Measurements from ENCODE around the gene SPATA20.

The SPATA20 gene

GRCh38 chr17:50558941-50559614 is 12.1 kb downstream of the SPATA20 start:
- Histone ChIP-seq H3K9me3 (ENCODE audit: control insufficient read depth, low read length) (no peaks in the 10 kb centered on the region), H3K4me3 (ENCODE audit: insufficient read depth, low read depth, low read length) (peak overlapping the region; percentile 58), H3K27ac (ENCODE audit: insufficient read depth, low read depth, low read length, poor library complexity, severe bottlenecking) (no peak overlapping the region), H3K4me1 (ENCODE audit: control insufficient read depth, insufficient read depth, low read length) (peaks cover 44% of the 10 kb centered on the region), H3K27me3 (ENCODE audit: control insufficient read depth, insufficient read depth, low read length, poor library complexity, severe bottlenecking) (peaks cover 61% of the 10 kb centered on the region), H3K36me3 (ENCODE audit: control insufficient read depth, insufficient read depth, low read length) (no peaks in the 10 kb centered on the region)
- WGBS, 2 experiments: 1% methylated on average over 55 of the region's 55 CpGs

GRCh38 chr17:50559674-50560184 is 12.8 kb downstream of the SPATA20 start:
- Histone ChIP-seq H3K4me1 (ENCODE audit: control insufficient read depth, insufficient read depth, low read length) (peaks cover 51% of the 10 kb centered on the region), H3K4me3 (ENCODE audit: insufficient read depth, low read depth, low read length) (peak overlapping the region; percentile 58), H3K27me3 (ENCODE audit: control insufficient read depth, insufficient read depth, low read length, poor library complexity, severe bottlenecking) (peaks cover 68% of the 10 kb centered on the region), H3K27ac (ENCODE audit: insufficient read depth, low read depth, low read length, poor library complexity, severe bottlenecking) (peak overlapping the region; percentile 75), H3K36me3 (ENCODE audit: control insufficient read depth, insufficient read depth, low read length) (no peaks in the 10 kb centered on the region), H3K9me3 (ENCODE audit: control insufficient read depth, low read length) (no peaks in the 10 kb centered on the region)
- 1% methylated on average over 27 of the region's 27 CpGs for WGBS, 2 experiments

GRCh38 chr17:50560185-50560824 is 13.3 kb downstream of the SPATA20 start, which contains the start of gene CACNA1G:
Gene CACNA1G, plus strand, starts transcription at chr17:50560715. Its CDS starts 745 bp downstream, at chr17:50561460.
- WGBS, 2 experiments: 0% methylated on average over 56 of the region's 56 CpGs
- Histone ChIP-seq H3K9me3 (ENCODE audit: control insufficient read depth, low read length) (no peaks in the 10 kb centered on the region), H3K27ac (ENCODE audit: insufficient read depth, low read depth, low read length, poor library complexity, severe bottlenecking) (peak within 1 kb of the TSS; percentile 75), H3K4me1 (ENCODE audit: control insufficient read depth, insufficient read depth, low read length) (peaks cover 57% of the 10 kb centered on the region), H3K4me3 (ENCODE audit: insufficient read depth, low read depth, low read length) (peak within 1 kb of the TSS; percentile 58), H3K36me3 (ENCODE audit: control insufficient read depth, insufficient read depth, low read length) (no peaks in the 10 kb centered on the region), H3K27me3 (ENCODE audit: control insufficient read depth, insufficient read depth, low read length, poor library complexity, severe bottlenecking) (peaks cover 69% of the 10 kb centered on the region)

GRCh38 chr17:50560931-50561745 is 14.2 kb downstream of the SPATA20 start:
- no peaks in the 10 kb centered on the region for H3K9me3 ChIP-seq (ENCODE audit: control insufficient read depth, low read length)
- no peaks in the 10 kb centered on the region for H3K36me3 ChIP-seq (ENCODE audit: control insufficient read depth, insufficient read depth, low read length)
- peak overlapping the region; percentile 58 for H3K4me3 ChIP-seq (ENCODE audit: insufficient read depth, low read depth, low read length)
- no peak overlapping the region for H3K27ac ChIP-seq (ENCODE audit: insufficient read depth, low read depth, low read length, poor library complexity, severe bottlenecking)
- H3K27me3 ChIP-seq (ENCODE audit: control insufficient read depth, insufficient read depth, low read length, poor library complexity, severe bottlenecking): peaks cover 69% of the 10 kb centered on the region
- H3K4me1 ChIP-seq (ENCODE audit: control insufficient read depth, insufficient read depth, low read length): peaks cover 64% of the 10 kb centered on the region
- 0% methylated on average over 88 of the region's 88 CpGs for WGBS, 2 experiments

- Histone ChIP-seq H3K9me3 (ENCODE audit: control insufficient read depth, low read length) (no peaks in the 10 kb centered on the region), H3K27ac (ENCODE audit: insufficient read depth, low read depth, low read length, poor library complexity, severe bottlenecking) (no peak overlapping the region), H3K36me3 (ENCODE audit: control insufficient read depth, insufficient read depth, low read length) (no peaks in the 10 kb centered on the region), H3K4me1 (ENCODE audit: control insufficient read depth, insufficient read depth, low read length) (peaks cover 70% of the 10 kb centered on the region), H3K27me3 (ENCODE audit: control insufficient read depth, insufficient read depth, low read length, poor library complexity, severe bottlenecking) (peaks cover 69% of the 10 kb centered on the region), H3K4me3 (ENCODE audit: insufficient read depth, low read depth, low read length) (peak overlapping the region; percentile 58)
- 0% methylated on average over 21 of the region's 27 CpGs for WGBS, 2 experiments
These were observed 14.8 kb downstream of the SPATA20 start for GRCh38 chr17:50561746-50562141.

GRCh38 chr17:50562242-50563091 is 15.5 kb downstream of the SPATA20 start:
- WGBS, 2 experiments: 3 to 5% methylated on average over 22 of the region's 22 CpGs

GRCh38 chr17:50563092-50563511 is 16.1 kb downstream of the SPATA20 start:
- peaks cover 62% of the 10 kb centered on the region for H3K27me3 ChIP-seq (ENCODE audit: control insufficient read depth, insufficient read depth, low read length, poor library complexity, severe bottlenecking)
- 33 to 34% methylated on average over 4 of the region's 4 CpGs for WGBS, 2 experiments
- H3K4me1 ChIP-seq (ENCODE audit: control insufficient read depth, insufficient read depth, low read length): peaks cover 63% of the 10 kb centered on the region

More at GRCh38 chr17:50562242-50563091, 15.5 kb downstream of the SPATA20 start:
- no peaks in the 10 kb centered on the region for H3K36me3 ChIP-seq (ENCODE audit: control insufficient read depth, insufficient read depth, low read length)
- H3K9me3 ChIP-seq (ENCODE audit: control insufficient read depth, low read length): no peaks in the 10 kb centered on the region
- peak overlapping the region; percentile 31 for H3K4me3 ChIP-seq (ENCODE audit: insufficient read depth, low read depth, low read length)
- H3K27me3 ChIP-seq (ENCODE audit: control insufficient read depth, insufficient read depth, low read length, poor library complexity, severe bottlenecking): peaks cover 68% of the 10 kb centered on the region
- H3K4me1 ChIP-seq (ENCODE audit: control insufficient read depth, insufficient read depth, low read length): peaks cover 70% of the 10 kb centered on the region
- no peak overlapping the region for H3K27ac ChIP-seq (ENCODE audit: insufficient read depth, low read depth, low read length, poor library complexity, severe bottlenecking)

GRCh38 chr17:50564916-50565315 is 17.9 kb downstream of the SPATA20 start:
- Histone ChIP-seq H3K27ac (ENCODE audit: insufficient read depth, low read depth, low read length, poor library complexity, severe bottlenecking) (no peak overlapping the region), H3K9me3 (ENCODE audit: control insufficient read depth, low read length) (no peaks in the 10 kb centered on the region), H3K4me3 (ENCODE audit: insufficient read depth, low read depth, low read length) (no peak overlapping the region), H3K4me1 (ENCODE audit: control insufficient read depth, insufficient read depth, low read length) (peaks cover 60% of the 10 kb centered on the region), H3K36me3 (ENCODE audit: control insufficient read depth, insufficient read depth, low read length) (no peaks in the 10 kb centered on the region), H3K27me3 (ENCODE audit: control insufficient read depth, insufficient read depth, low read length, poor library complexity, severe bottlenecking) (peaks cover 43% of the 10 kb centered on the region)
- WGBS, 2 experiments: 43 to 50% methylated on average over 19 of the region's 19 CpGs

More at GRCh38 chr17:50563092-50563511, 16.1 kb downstream of the SPATA20 start:
- Histone ChIP-seq H3K36me3 (ENCODE audit: control insufficient read depth, insufficient read depth, low read length) (no peaks in the 10 kb centered on the region), H3K9me3 (ENCODE audit: control insufficient read depth, low read length) (no peaks in the 10 kb centered on the region), H3K27ac (ENCODE audit: insufficient read depth, low read depth, low read length, poor library complexity, severe bottlenecking) (no peak overlapping the region), H3K4me3 (ENCODE audit: insufficient read depth, low read depth, low read length) (peak overlapping the region; percentile 31)
